IMR-90 (cell line): ENCODE measurements around the gene FBXL13.

ENCODE experiments used
- CTCF ChIP-seq: conservative IDR thresholded peaks from 2 replicates; pipeline ENCODE4 v1.5.1; 2012; ENCODE audit warnings: mild to moderate bottlenecking, low read depth, low read length, improper control_type of control experiment
- MAFK ChIP-seq: IDR thresholded peaks from 2 replicates; pipeline ENCODE4 v1.6.1; 2012; ENCODE audit warnings: low read depth, low read length, improper control_type of control experiment
- POLR2A ChIP-seq: IDR thresholded peaks from 2 replicates; pipeline ENCODE4 v1.6.1; 2012; ENCODE audit warnings: mild to moderate bottlenecking, low read depth, low read length
- RAD21 ChIP-seq: IDR thresholded peaks from 2 replicates; pipeline ENCODE4 v1.6.1; 2012; ENCODE audit warnings: low read length, improper control_type of control experiment
- RCOR1 ChIP-seq: IDR thresholded peaks from 2 replicates; pipeline ENCODE4 v1.6.1; 2012; ENCODE audit warnings: mild to moderate bottlenecking, low read length, improper control_type of control experiment; ENCODE audit not compliant: insufficient replicate concordance

- TF ChIP-seq CTCF = no peak
- TF ChIP-seq RCOR1 = no peak
- TF ChIP-seq POLR2A = no peak
- no peak for TF ChIP-seq RAD21
- TF ChIP-seq MAFK = no peak
These were observed 16.5 kb downstream of the FBXL13 start for GRCh38 chr7:103058122-103058521.
